GM18907 (cell line): ENCODE measurements around the gene DTD2.
"Not testable (repeated sequence)": the region's sequence is repeated elsewhere in the genome, so short reads cannot be mapped to it uniquely, and the experiment has no call there.

Experiments used
- ATAC-seq: cut with Tn5 transposase; IDR thresholded peaks from one replicate; pipeline ENCODE4 v1.9.1; 2021; ENCODE audit warnings: mild to moderate bottlenecking, moderate library complexity; ENCODE audit not compliant: unreplicated experiment

Gene DTD2

DNA sequence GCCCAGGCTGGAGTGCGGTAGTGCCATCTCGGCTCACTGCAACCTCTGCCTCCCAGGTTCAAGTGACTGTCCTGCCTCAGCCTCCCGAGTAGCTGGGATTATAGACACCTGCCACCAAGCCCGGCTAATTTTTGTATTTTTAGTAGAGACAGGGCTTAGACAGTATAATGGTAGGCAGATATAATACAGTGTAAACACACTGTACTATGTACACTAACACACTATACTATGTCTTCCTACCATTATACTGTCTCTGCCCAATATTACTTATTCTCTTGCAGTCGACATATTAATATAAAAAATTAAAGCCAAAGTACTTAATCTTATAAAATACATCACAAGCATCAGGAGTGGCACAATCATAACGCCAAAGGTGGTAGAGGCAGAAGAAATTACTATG is 15.0 kb downstream of the DTD2 start:
- no peak for ATAC-seq

DNA sequence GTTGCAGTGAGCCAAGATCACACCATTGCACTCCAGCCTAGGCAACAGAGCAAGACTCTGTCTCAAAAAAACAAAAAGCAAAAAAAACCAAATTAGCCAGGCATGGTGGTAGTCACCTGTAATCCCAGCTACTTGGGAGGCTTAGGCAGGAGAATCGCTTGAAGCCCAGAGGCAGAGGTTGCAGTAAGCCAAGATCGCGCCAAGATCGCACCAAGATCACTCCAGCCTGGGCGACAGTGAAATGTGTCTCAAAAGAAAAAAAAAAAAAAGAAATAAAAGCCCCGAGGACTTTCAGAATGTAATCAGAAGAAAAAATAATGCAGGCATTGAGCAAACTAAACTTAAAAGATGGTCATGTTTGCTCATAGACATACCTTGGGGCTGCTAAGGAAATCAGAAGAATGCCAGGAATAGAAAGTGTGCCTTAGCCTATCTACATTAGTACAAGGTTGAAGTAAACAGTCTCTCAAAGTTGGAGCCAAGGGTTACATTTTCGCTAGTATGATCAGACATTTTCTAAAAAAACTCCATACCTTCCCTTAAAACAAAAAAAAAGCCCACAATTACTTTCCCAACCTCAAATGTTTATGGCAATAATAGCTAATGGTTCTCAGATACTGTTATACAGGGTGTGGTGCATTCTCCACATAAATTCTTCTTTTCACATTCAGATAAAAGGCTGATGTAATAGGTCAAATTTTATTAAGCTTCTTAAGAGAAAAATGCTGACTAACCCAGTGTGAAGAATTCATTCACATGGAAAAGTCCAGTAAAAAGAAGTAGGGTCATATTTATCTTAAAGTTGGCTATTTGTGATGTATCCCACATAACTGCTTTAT is 15.8 kb downstream of the DTD2 start:
- no peak for ATAC-seq

- no peak for ATAC-seq
Observed at GRCh38 chr14:31440280-31440679, 17.0 kb downstream of the DTD2 start.

DNA sequence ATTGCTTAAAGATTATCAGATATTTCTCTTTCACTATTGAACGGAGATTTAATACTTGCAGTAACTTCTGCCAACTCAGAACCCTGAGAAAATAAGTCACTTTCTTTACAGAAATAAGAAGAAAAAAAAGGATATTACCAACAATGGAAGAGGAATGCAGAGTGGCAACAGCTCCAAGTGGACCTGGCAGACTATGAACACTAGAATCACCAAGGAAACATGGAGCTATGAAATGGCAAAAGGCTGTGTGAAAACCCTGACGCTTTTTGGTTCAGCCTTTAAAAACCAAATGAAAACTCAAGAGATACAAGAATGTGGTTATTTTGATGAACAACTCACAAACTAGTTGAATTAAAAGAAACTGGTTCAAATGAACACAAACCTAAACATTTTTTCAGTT is 17.7 kb downstream of the DTD2 start:
- no peak for ATAC-seq

DNA sequence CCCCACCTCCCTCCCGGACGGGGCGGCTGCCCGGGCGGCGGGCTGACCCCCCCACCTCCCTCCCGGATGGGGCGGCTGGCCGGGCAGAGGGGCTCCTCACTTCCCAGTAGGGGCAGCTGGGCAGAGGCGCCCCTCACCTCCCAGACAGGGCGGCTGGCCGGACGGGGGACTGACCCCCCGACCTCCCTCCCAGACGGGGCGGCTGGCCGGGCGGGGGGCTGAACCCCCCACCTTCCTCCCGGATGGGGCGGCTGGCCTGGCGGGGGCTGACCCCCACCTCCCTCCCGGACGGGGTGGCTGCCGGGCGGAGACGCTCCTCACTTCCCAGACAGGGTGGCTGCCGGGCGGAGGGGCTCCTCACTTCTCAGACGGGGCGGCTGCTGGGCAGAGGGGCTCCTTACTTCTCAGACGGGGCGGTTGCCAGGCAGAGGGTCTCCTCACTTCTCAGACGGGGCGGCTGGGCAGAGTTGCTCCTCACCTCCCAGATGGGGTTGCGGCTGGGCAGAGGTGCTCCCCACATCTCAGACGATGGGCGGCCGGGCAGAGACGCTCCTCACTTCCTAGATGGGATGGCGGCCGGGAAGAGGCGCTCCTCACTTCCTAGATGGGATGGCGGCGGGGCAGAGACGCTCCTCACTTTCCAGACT is 20.1 kb downstream of the DTD2 start:
- not testable (repeated sequence) for ATAC-seq

- ATAC-seq, result no peak
Observed at GRCh38 chr14:31435276-31435675, 22.0 kb downstream of the DTD2 start.

DNA sequence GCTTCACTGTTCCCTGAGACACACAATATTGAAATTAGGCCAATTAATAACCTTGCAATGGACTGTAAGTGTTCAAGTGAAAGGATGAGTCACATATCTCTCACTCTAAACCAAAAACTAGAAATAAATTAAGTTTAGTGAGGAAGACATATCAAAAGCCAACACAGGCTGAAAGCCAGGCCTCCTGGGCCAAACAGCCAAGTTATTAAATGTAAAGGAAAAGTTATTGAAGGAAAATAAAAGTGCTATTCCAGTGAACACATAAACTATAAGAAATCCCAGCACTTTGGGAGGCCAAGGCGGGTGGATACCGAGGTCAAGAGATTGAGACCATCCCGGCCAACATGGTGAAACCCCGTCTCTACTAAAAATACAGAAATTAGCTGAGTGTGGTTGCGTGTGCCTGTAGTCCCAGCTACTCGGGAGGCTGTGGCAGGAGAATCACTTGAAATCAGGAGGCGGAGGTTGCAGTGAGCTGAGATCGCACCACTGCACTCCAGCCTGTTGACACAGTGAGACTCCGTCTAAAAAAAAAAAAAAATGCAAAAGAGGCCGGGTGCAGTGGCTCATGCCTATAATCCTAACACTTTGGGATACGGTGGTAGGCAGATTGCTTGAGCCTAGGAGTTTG is 26.6 kb downstream of the DTD2 start:
- no peak for ATAC-seq

DNA sequence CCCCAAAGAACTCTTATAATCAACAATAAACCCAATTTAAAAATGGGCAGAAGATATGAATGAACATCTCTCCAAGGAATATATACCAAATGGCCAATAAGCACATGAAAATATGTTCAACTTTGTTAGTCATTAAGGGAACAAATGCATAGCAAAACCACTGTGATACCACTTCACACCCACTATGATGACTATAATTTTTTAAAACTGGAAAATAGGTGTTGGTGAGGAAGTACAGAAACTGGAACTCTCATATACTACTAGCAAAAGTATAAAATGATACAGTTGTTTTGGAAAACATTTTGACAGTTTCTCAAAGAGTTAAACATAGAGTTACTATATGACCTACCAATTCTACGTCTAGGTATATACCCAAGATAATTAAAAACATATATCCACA is 27.5 kb downstream of the DTD2 start:
- ATAC-seq, result no peak

DNA sequence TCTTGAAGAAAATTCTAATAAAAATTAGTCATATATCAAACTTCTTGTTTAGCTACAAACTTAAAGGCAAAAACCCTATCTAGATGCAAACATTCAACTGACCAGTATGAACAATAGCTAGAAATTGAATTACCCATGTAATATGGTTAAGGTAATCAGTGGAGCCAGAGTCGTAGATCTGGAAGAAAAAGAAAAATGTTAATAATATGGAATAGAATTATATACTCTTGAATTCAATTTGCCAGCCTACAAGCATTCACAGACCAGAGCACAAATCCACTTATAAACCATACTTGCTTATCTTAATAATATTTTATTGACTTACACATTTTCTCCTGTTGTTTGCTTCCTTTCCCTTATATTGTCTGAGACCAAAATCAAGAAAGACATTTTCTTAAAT is 29.3 kb downstream of the DTD2 start:
- ATAC-seq, result no peak

DNA sequence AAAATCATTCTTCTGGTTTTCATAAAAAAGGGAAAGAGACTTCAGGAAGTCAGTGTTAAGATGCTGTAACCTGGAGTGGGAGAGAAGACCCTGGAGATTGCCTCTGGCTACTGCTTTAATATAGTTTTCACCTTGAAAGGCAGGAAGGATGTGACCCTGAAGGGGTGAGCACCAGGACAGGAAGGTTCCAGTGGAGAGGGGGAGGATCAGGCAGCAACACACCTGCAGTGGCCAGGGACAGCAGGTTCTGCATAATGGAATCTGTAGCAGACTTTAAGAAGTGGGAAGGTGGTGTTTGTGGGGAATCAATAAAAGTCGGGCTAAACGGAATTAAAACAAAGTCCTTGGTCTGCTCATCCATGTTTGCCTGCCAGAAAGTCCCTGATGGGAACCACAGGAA is 30.6 kb downstream of the DTD2 start:
- no peak for ATAC-seq

GRCh38 chr14:31425905-31426304 is 31.4 kb downstream of the DTD2 start:
- no peak for ATAC-seq

DNA sequence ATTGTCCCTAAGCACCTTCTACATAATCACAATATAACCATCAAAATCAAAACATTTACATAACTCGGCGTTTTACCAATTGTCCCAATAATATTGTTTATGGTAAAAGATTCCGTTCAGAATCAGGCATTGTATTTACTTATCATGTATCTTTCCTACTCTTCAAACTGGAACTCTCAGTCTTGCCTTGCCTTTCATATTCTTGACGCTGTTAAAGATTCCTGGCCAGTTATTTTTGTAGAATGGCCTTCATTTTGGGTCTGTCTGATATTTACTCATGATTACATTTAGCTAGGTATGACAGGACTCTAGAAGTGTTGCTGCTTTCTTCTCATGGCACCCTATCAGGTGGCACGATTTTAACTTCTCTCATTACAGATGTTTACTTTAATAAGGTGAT is 36.1 kb downstream of the DTD2 start:
- ATAC-seq, result no peak

DNA sequence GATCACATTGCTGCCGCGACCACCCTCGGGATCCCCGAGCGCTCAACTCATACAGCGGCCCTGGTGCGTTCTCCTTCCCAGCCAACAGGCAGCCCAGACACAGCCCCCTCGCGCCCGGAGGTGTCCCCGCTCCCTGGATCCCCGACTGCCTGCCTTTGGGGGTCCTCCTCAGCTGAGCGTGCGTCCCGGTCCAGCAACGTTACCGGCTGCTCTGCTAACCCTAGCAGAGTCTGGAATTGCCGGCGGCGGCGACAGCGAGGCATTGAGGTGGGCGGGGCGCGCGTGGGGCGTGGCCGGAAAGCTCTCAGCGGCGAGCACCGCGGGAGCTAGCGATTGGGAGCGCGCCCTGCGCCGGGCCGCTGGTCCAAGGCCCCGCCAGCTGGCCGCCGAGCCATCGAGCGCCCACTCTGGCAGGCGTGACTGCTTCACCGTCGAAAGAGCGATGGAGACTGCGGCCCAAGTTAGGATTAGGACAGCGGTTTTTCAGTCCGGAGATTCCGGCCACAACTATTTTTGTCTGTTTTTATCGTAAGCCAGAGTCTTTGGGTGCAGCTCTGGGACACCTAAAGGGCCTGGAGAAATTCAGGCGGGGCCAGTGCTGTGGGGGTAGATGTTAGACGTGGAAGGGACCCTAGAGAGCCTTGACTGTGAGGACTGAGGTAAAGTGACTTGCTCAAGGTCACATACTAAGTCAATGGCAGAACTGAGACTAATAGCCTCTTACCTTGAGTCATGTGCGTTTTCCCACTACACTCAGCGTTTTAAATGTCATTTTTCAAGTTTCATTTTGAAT is 36.8 kb downstream of the DTD2 start, which contains the start of gene HEATR5A:
Gene HEATR5A (minus strand): TSS at position 232 of the 793 bp plus-strand sequence. CDS start 17,575 bp downstream, outside the sequence.
- ATAC-seq, result peak; percentile 96

- ATAC-seq, result peak; percentile 39
Observed at GRCh38 chr14:31419967-31420318, 37.4 kb downstream of the DTD2 start.

DNA sequence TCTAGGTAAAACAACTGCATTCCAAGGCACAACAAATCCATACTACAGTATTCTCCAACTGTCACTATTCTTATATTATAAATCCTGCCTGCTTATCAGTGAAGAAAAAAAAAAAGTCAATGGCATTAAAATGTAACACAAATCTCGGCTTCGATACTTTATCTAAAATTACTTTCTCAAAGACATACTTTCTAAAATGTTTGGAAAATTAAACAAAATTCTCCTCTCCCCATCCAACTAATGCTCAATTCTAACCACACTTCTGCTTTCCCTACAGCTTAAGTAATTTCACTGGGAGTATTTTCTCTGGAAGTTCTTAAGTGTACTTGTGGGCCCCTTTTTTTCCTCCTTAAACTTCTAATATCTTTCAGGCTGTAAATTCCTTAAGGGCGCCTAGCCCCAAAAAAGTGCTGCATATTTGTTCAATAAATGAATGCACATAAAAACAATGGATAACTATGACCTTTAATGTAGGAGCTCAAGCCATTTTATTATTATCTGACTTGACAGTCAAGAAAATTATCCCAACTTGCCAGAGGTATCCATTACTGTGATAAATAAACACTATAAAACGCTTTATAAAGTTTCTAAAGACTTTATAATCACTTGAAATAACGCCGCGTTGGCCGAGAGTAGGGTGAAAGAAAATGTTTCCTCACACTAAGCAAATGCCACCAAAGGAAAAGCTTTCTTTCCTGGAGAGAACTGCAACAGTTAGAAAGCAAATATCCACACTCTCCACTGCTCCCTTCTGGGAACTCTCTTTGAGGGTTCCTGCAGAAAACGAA is 37.9 kb downstream of the DTD2 start:
- no peak for ATAC-seq

- ATAC-seq, result no peak
Observed at GRCh38 chr14:31418440-31418839, 38.9 kb downstream of the DTD2 start.

- ATAC-seq, result no peak
Observed at GRCh38 chr14:31414190-31414833, 43.0 kb downstream of the DTD2 start.

- ATAC-seq, result no peak
Observed at GRCh38 chr14:31411218-31411727, 46.0 kb downstream of the DTD2 start.

- ATAC-seq, result no peak
Observed at GRCh38 chr14:31410048-31410650, 47.2 kb downstream of the DTD2 start.
